Activated naive CD4-positive, alpha-beta T cell treated with anti-CD3 and anti-CD28 coated beads for 36 hours (primary cell): ENCODE measurements around the gene CDC45. TPM values are rescaled to one million over a fixed set of nuclear protein-coding genes. Genes with fewer than 3 reads are reported as not detected.
A peak's percentile ranks its signal among the peaks of the same experiment; 100 is the strongest.
"Not testable (repeated sequence)": the region's sequence is repeated elsewhere in the genome, so short reads cannot be mapped to it uniquely, and the experiment has no call there.

Experiments used
- CTCF ChIA-PET: fragments of 350-600 bp; sonication (Branson Sonifier 250); formaldehyde crosslinking; loops from one replicate; lab custom pipeline; 2021; ENCODE audit warnings: antibody characterized with exemption; lab: Charles Lee
- DNase-seq: peaks from one replicate; pipeline ENCODE4 v3.0.0-alpha.2; 2020
- H3K27ac Mint-ChIP-seq: one replicate; pipeline ENCODE4 v1.8.0; 2021; ENCODE audit warnings: mild to moderate bottlenecking, mixed read lengths
- H3K27me3 Mint-ChIP-seq: one replicate; pipeline ENCODE4 v1.8.0; 2021; ENCODE audit warnings: low read depth, mixed read lengths
- H3K36me3 Mint-ChIP-seq: one replicate; pipeline ENCODE4 v1.8.0; 2021; ENCODE audit warnings: low read depth, mixed read lengths
- H3K4me1 Mint-ChIP-seq: one replicate; pipeline ENCODE4 v1.8.0; 2021; ENCODE audit warnings: low read depth, mixed read lengths
- H3K4me3 Mint-ChIP-seq: one replicate; pipeline ENCODE4 v1.8.0; 2021; ENCODE audit warnings: mild to moderate bottlenecking, moderate library complexity, mixed read lengths
- H3K9me3 Mint-ChIP-seq: one replicate; pipeline ENCODE4 v1.8.0; 2021; ENCODE audit warnings: mixed read lengths
- intact Hi-C: fragments of 100-400 bp; cut with micrococcal nuclease; formaldehyde crosslinking; loops from one replicate; pipeline ENCODE4 v1.15.1; 2023
- total RNA-seq, 2 experiments: library from RNA; stranded (reverse); gene quantifications; one replicate each; pipeline ENCODE4 v1.2.3, GENCODE V29; 2021

CDC45 gene
- total RNA-seq, 2 experiments from 2014 or later, result 86.3 to 91.7 TPM

- Mint-ChIP-seq H3K36me3 (peaks cover 9% of the 10 kb centered on the region), H3K27ac (peak overlapping the region; percentile 44), H3K27me3 (no peaks in the 10 kb centered on the region), H3K9me3 (no peaks in the 10 kb centered on the region), H3K4me3 (no peak overlapping the region), H3K4me1 (peaks cover 20% of the 10 kb centered on the region)
- CTCF ChIA-PET, result no interaction called here
- intact Hi-C loops, result no loop called here
- DNase-seq, result no peak
Observed at GRCh38 chr22:19440411-19441195, 39.1 kb upstream of the CDC45 start.

- intact Hi-C loops, result no loop called here
- peak overlapping the region; percentile 50 for H3K27ac Mint-ChIP-seq
- peaks cover 30% of the 10 kb centered on the region for H3K4me1 Mint-ChIP-seq
Observed at GRCh38 chr22:19442166-19442565, 37.6 kb upstream of the CDC45 start.

GRCh38 chr22:19443544-19444211, 36.0 kb upstream of the CDC45 start:
- H3K4me3 Mint-ChIP-seq, result no peak overlapping the region
- intact Hi-C loops, result no loop called here
- no peaks in the 10 kb centered on the region for H3K9me3 Mint-ChIP-seq
- H3K4me1 Mint-ChIP-seq, result peaks cover 36% of the 10 kb centered on the region
- H3K36me3 Mint-ChIP-seq, result peaks cover 17% of the 10 kb centered on the region
- CTCF ChIA-PET, result interaction anchor here (0.6 kb wide), 1 partner anchor 10 kb away, joined by 3 read pairs; no protein-coding TSS in a partner anchor
- DNase-seq, result no peak
- H3K27me3 Mint-ChIP-seq, result no peaks in the 10 kb centered on the region
- H3K27ac Mint-ChIP-seq, result no peak overlapping the region

More at GRCh38 chr22:19442166-19442565, 37.6 kb upstream of the CDC45 start:
- Mint-ChIP-seq H3K36me3 (peaks cover 15% of the 10 kb centered on the region), H3K27me3 (no peaks in the 10 kb centered on the region), H3K9me3 (no peaks in the 10 kb centered on the region), H3K4me3 (no peak overlapping the region)
- DNase-seq, result no peak
- CTCF ChIA-PET, result no interaction called here

GRCh38 chr22:19445279-19445982, 34.3 kb upstream of the CDC45 start:
- CTCF ChIA-PET, H3K27me3 Mint-ChIP-seq, H3K9me3 Mint-ChIP-seq, DNase-seq, H3K27ac Mint-ChIP-seq, H3K4me3 Mint-ChIP-seq: not testable (repeated sequence)
- intact Hi-C loops, result loop anchor here (5.0 kb wide), 1 partner anchor 162 kb away; no protein-coding TSS in a partner anchor
- H3K36me3 Mint-ChIP-seq, result peaks cover 15% of the 10 kb centered on the region
- peaks cover 46% of the 10 kb centered on the region for H3K4me1 Mint-ChIP-seq

- H3K36me3 Mint-ChIP-seq, result peaks cover 19% of the 10 kb centered on the region
- CTCF ChIA-PET, result interaction anchor here (0.7 kb wide), 1 partner anchor 13 kb away, joined by 3 read pairs; no protein-coding TSS in a partner anchor
Observed at GRCh38 chr22:19446603-19447329, 33.0 kb upstream of the CDC45 start.

GRCh38 chr22:19447330-19448075, 32.2 kb upstream of the CDC45 start, which contains the start of gene C22orf39:
C22orf39 (minus strand) TSS chr22:19447711; CDS start chr22:19447688, 23 bp downstream.
- peaks cover 46% of the 10 kb centered on the region for H3K4me1 Mint-ChIP-seq
- H3K9me3 Mint-ChIP-seq, result no peaks in the 10 kb centered on the region
- intact Hi-C loops, result loop anchor here (1.0 to 5.0 kb wide), 2 partner anchors 15 to 160 kb away; partner anchors contain the start of gene MRPL40
- H3K27ac Mint-ChIP-seq, result peak within 1 kb of the TSS; percentile 90
- H3K4me3 Mint-ChIP-seq, result peak within 1 kb of the TSS; percentile 86
- peak; percentile 93 for DNase-seq
- H3K36me3 Mint-ChIP-seq, result peaks cover 22% of the 10 kb centered on the region
- CTCF ChIA-PET, result interaction anchor here (0.7 kb wide), 1 partner anchor 14 kb away, joined by 3 read pairs; no protein-coding TSS in a partner anchor
- H3K27me3 Mint-ChIP-seq, result no peaks in the 10 kb centered on the region

More at GRCh38 chr22:19446603-19447329, 33.0 kb upstream of the CDC45 start:
- peaks cover 46% of the 10 kb centered on the region for H3K4me1 Mint-ChIP-seq
- no peak for DNase-seq
- peak overlapping the region; percentile 86 for H3K4me3 Mint-ChIP-seq
- H3K27me3 Mint-ChIP-seq, result no peaks in the 10 kb centered on the region
- intact Hi-C loops, result loop anchor here (1.0 to 5.0 kb wide), 2 partner anchors 14 to 161 kb away; partner anchors contain the start of gene MRPL40
- no peaks in the 10 kb centered on the region for H3K9me3 Mint-ChIP-seq
- H3K27ac Mint-ChIP-seq, result peak overlapping the region; percentile 80

- Mint-ChIP-seq H3K4me3 (peak overlapping the region; percentile 86), H3K27ac (peak overlapping the region; percentile 90), H3K9me3 (no peaks in the 10 kb centered on the region), H3K27me3 (no peaks in the 10 kb centered on the region), H3K36me3 (peaks cover 25% of the 10 kb centered on the region), H3K4me1 (peaks cover 42% of the 10 kb centered on the region)
- DNase-seq, result peak; percentile 48
- CTCF ChIA-PET, result no interaction called here
- intact Hi-C loops, result loop anchor here (5.0 kb wide), 1 partner anchor 159 kb away; no protein-coding TSS in a partner anchor
Observed at GRCh38 chr22:19448076-19448607, 31.6 kb upstream of the CDC45 start.

- Mint-ChIP-seq H3K9me3 (no peaks in the 10 kb centered on the region), H3K27me3 (no peaks in the 10 kb centered on the region), H3K27ac (peak overlapping the region; percentile 85), H3K36me3 (peaks cover 26% of the 10 kb centered on the region), H3K4me3 (peak overlapping the region; percentile 86), H3K4me1 (peaks cover 38% of the 10 kb centered on the region)
- peak; percentile 92 for DNase-seq
- CTCF ChIA-PET, result no interaction called here
- intact Hi-C loops, result loop anchor here (1.0 to 5.0 kb wide), 4 partner anchors 30 to 340 kb away; partner anchors contain the start of genes CDC45 and UFD1
Observed at GRCh38 chr22:19448739-19449421, 30.8 kb upstream of the CDC45 start.

- intact Hi-C loops, result loop anchor here (1.0 to 5.0 kb wide), 4 partner anchors 30 to 340 kb away; partner anchors contain the start of genes CDC45 and UFD1
- CTCF ChIA-PET, result no interaction called here
- Mint-ChIP-seq H3K36me3 (peaks cover 31% of the 10 kb centered on the region), H3K9me3 (no peaks in the 10 kb centered on the region), H3K4me3 (no peak overlapping the region), H3K27me3 (no peaks in the 10 kb centered on the region), H3K4me1 (peaks cover 35% of the 10 kb centered on the region), H3K27ac (peak overlapping the region; percentile 83)
- DNase-seq, result no peak
Observed at GRCh38 chr22:19449422-19449767, 30.3 kb upstream of the CDC45 start.

GRCh38 chr22:19450363-19451175, 29.2 kb upstream of the CDC45 start:
- intact Hi-C loops, result no loop called here
- peaks cover 26% of the 10 kb centered on the region for H3K4me1 Mint-ChIP-seq
- no peak for DNase-seq

More at GRCh38 chr22:19450363-19451175, 29.2 kb upstream of the CDC45 start:
- H3K27ac Mint-ChIP-seq, result peak overlapping the region; percentile 83
- H3K4me3 Mint-ChIP-seq, result no peak overlapping the region
- H3K27me3 Mint-ChIP-seq, result no peaks in the 10 kb centered on the region
- peaks cover 39% of the 10 kb centered on the region for H3K36me3 Mint-ChIP-seq
- H3K9me3 Mint-ChIP-seq, result no peaks in the 10 kb centered on the region
- CTCF ChIA-PET, result interaction anchor here (0.7 to 1.0 kb wide), 3 partner anchors 28 to 179 kb away, joined by 3 to 4 read pairs (median 3); no protein-coding TSS in a partner anchor
